CD4-positive, alpha-beta T cell treated with Interleukin-15 for 1 hour (primary cell): ENCODE measurements around the gene DSG2.
"Not testable (repeated sequence)": the region's sequence is repeated elsewhere in the genome, so short reads cannot be mapped to it uniquely, and the experiment has no call there.

Source experiments
- DNase-seq: peaks from one replicate; pipeline ENCODE4 v3.0.0-alpha.2; 2020

DSG2 gene

GRCh38 chr18:31497836-31498573 is at the start of gene DSG2:
DSG2 (plus strand) TSS chr18:31498177; CDS start chr18:31498252, 75 bp downstream.
- DNase-seq: no peak

DNA sequence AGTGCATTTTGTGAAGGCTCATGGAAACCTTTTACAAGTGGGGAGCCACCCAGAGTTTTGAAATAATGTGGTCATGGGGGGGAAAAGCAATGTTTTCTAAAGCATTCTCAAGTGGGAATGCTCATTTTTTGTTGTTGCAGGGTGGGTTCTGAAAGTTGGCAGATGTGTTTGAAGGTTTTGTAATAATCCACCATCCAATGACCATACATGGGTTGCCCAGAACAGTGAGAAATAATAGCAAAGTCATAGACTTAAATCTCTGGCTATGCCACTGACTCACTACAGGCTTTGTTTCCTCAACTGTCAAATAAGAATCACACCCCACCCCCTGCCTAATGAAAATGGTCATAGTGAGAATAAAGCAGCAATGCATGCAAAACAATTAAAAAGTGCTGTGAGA is 47.6 kb upstream of the DSG2 start:
- no peak for DNase-seq

- DNase-seq: no peak
Observed at GRCh38 chr18:31451625-31452024, 46.4 kb upstream of the DSG2 start.

GRCh38 chr18:31454066-31454708 is 43.8 kb upstream of the DSG2 start:
- DNase-seq: no peak

DNA sequence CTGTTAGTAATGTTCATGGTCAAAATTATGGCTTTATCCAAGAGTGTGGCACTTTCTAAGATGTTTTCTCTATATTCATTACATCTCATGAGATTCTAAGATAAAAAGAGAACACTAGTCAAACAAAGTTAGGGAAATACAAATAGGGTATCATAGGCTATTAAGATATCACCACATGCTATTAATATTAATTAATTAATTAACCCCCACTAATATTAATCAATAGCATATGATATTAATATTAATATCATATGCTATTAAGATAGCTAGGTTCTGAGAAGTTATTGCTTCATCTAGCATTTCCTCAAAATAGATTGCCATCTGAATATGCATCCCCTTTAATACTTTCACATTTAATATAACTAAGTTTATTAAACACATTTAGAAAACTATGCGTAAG is 28.3 kb upstream of the DSG2 start:
- DNase-seq: no peak

DNA sequence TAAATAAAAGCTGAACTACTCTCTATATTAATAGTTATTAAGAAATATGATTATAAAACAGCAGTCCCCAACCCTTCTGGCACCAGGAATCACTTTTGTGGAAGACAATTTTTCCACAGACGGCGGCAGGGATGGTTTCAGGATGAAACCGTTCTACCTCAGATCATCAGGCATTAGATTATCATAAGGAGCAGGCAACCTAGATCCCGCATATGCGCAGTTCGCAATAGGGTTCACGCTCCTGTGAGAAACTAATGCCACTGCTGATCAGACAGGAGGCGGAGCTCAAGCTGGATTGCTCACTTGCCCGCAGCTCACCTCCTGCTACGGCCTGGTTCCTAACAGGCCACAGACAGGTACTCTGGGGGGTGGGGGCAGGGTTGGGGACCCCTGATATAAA is 19.3 kb upstream of the DSG2 start:
- no peak for DNase-seq

- no peak for DNase-seq
Observed at GRCh38 chr18:31482051-31482450, 15.9 kb upstream of the DSG2 start.

DNA sequence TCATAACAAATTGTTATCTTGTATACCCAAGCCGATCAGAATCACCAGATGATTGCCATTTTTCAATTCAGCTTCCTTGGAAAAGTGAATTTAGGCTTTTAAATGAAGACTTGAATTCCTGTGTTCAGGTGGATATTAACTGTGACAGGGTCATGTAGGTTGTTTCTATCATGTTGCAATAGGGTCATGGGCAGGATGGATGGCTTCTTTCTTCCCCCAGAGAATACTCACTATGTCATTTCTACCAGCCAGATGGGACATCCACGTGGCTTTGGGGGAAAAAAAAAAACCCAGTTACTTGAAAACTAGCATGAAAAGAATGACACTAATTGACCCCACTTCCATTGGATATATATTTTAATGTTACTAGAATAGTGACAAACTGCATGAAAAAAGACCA is 14.6 kb upstream of the DSG2 start:
- DNase-seq: no peak

DNA sequence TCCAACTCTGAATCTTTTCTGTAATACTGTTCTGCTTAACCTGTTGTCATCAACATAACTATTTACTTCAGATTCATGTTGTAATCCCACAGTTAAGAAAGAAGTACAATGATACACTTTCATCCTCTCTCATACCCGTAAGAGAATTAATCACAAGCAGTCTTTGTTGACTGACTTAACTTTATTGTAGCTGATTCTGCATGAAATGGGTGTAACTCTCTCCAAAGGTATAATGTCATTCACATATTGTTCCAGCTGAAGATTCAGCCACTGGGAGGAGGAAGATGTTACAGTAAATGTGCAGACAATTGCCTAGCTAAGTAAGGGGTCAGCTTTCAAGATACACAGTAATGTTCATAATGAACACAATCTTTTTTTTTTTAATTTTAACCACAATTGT is 13.5 kb upstream of the DSG2 start:
- no peak for DNase-seq

GRCh38 chr18:31486165-31486564 is 11.8 kb upstream of the DSG2 start:
- DNase-seq: no peak

DNA sequence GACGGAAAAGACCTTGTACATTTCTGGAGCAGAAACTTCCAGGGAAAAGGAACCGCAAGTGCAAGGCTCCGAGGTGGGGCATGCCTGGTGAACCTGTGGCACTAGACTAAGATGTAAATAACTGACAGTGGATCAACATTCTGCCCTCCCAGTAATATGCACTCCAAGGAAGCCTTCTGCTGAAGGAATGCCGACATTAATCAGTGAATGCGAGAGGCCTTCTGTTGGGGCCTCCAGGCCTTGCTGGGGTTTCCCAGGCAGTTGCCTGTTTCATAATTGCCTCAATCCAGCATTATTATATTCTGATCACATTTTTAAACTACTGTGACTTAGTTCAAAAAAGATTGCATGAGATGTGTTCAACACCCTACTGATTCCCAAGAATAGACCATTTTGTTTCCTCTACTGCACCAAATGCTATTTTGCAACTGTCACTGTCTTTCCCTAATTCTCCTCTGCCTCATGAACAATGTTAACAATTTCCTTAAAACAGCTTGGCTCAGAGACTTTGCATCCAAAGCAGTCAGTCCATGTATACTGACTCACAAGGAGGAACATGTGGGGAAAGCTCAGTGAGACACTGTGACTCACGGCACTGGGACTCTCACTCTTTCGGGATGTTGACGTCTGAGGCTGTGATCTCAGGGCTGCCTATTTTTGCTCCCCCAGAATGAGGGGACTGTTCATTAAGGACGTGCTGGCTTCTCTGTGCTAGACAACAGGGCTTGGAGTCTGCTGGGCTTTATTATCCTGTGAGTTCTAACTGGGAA is 10.5 kb upstream of the DSG2 start:
- no peak for DNase-seq

DNA sequence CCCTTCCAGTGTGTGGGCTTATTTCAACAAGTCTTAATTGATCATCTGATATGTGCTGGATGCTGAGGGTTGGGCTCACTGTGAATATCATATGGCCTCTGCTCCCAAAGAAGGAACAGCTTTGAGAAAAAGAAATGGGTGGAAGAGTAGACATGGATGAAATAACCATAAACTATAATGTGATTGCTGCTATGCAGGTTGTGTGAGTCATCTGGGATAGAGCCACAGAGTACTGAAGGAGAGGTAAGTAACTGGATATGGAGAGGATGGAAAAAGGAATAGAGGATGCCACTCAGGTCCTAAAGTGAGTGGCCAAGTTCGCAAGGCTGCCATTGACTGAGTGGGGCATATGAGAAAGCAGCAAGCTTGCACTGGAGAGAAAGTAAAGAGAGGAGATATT is 8.7 kb upstream of the DSG2 start:
- no peak for DNase-seq

DNA sequence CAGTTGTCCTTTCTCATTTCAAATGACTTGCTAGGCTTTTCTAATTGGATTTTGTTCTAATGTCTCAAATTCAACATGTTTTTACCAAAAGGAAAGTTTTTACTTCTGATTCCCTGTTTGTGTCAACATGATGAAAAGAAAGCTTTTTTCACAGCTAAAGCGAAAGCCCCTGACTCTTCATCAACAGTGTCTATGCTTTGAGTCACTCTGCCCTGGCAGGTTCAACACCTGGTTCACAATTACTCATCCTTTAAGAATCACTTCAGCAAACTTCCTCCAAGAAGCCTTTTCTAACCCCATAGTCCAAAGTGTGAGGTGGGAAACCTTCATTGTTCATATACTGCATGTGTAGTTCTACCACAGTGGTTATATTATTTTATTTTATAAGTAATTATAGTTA is 7.6 kb upstream of the DSG2 start:
- no peak for DNase-seq

DNA sequence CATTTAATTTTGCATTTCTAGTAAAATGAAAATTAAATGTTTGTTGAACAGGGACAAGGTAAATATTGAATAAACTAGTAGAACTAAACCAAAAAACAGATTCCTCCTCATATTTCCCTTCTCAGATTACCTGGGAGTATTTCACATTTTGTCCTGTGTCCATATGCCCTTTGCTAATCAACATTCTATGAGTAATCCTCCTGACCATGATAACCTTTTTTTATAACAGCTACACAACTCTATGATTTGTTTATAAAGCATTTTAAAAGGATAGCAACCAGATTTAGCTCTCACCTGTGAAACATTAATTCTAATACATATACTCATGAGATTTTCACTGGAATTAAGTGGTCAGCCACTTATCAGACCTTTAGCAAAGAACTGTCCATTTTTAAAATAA is 7.1 kb upstream of the DSG2 start:
- no peak for DNase-seq

DNA sequence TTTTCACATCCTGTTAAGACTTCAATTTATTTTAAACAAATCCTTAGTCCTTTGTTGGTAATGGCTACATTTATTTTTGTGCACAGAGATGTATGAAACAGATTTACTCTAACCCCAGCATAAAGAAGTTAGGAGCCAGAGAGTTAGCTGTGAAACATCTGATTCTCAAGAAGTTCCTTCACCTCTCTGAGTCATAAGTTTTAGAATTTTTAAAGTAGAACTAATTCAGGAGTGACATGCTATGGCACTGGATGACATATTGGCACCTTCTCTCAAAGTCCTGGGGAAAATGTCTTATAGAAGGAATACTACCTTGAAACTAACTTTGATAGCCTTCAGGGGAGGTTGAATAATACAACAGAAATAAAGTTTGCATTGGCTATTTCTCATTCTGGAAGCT is 6.4 kb upstream of the DSG2 start:
- no peak for DNase-seq

DNA sequence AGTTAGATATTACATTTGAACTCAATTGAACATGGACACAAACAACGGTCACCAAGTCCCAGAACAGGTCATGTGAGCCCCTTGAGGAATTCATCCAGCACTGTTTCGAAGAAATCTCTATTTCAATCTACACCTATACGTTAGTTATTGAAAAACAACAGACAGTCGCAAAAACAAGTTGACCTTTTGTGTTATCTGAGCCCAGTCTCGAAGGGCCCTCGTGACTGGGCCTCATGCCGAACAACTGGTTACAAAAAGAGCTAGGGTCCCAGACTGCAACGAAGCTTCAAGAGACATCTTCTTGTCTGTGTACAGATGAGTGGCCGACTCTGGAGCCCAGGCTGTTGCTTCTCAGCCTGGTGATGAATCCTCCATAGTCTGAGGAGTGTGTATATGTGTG is 5.3 kb upstream of the DSG2 start:
- no peak for DNase-seq

GRCh38 chr18:31493171-31493570 is 4.8 kb upstream of the DSG2 start:
- DNase-seq: no peak

- DNase-seq: no peak
Observed at GRCh38 chr18:31493941-31494340, 4.0 kb upstream of the DSG2 start.

GRCh38 chr18:31494705-31495244 is 3.2 kb upstream of the DSG2 start:
- DNase-seq: not testable (repeated sequence)

GRCh38 chr18:31497404-31497835 is 557 bp upstream of the DSG2 start:
- DNase-seq: no peak

GRCh38 chr18:31498574-31499524 is 872 bp downstream of the DSG2 start:
- DNase-seq: no peak

GRCh38 chr18:31500051-31500688 is 2.2 kb downstream of the DSG2 start:
- no peak for DNase-seq
